IPS-20b (cell line): Measurements from ENCODE around the gene MDK.

Experiments
- H3K27ac ChIP-seq: one replicate; pipeline ENCODE4 v1.5.1; 2013; ENCODE audit warnings: low read length
- H3K27me3 ChIP-seq: 2 replicates; pipeline ENCODE4 v1.6.1; 2013; ENCODE audit warnings: mild to moderate bottlenecking, low read length, inconsistent platforms; ENCODE audit not compliant: insufficient read depth
- H3K36me3 ChIP-seq: 2 replicates; pipeline ENCODE4 v1.6.1; 2013; ENCODE audit warnings: low read depth, mild to moderate bottlenecking, inconsistent platforms, low read length, moderate library complexity; ENCODE audit not compliant: insufficient read depth
- H3K4me1 ChIP-seq: 2 replicates; pipeline ENCODE4 v1.6.1; 2013; ENCODE audit warnings: mild to moderate bottlenecking, control low read depth, inconsistent platforms, low read length, moderate library complexity; ENCODE audit not compliant: insufficient read depth
- H3K4me3 ChIP-seq: 2 replicates; pipeline ENCODE4 v1.5.1; 2013; ENCODE audit warnings: mild to moderate bottlenecking, low read length, inconsistent platforms
- H3K9ac ChIP-seq: 2 replicates; pipeline ENCODE4 v1.6.1; 2013; ENCODE audit warnings: low read depth, mild to moderate bottlenecking, inconsistent platforms, low read length, moderate library complexity
- H3K9me3 ChIP-seq: 2 replicates; pipeline ENCODE4 v1.6.1; 2013; ENCODE audit warnings: mild to moderate bottlenecking, low read depth, low read length, inconsistent platforms; ENCODE audit not compliant: insufficient read depth

MDK gene

GRCh38 chr11:46338988-46339666 lies 42.3 kb upstream of the MDK start:
- Histone ChIP-seq H3K27ac (peak overlapping the region; percentile 92), H3K9me3 (no peaks in the 10 kb centered on the region), H3K27me3 (peaks cover 9% of the 10 kb centered on the region), H3K4me1 (peaks cover 67% of the 10 kb centered on the region), H3K4me3 (peak overlapping the region; percentile 59; the same call in 1 of the 2 replicates), H3K36me3 (no peaks in the 10 kb centered on the region), H3K9ac (peak overlapping the region; percentile 77; the same call in 1 of the 2 replicates)

GRCh38 chr11:46339816-46340215 lies 41.7 kb upstream of the MDK start:
- Histone ChIP-seq H3K9ac (peak overlapping the region; percentile 56; the same call in 1 of the 2 replicates), H3K4me1 (peaks cover 69% of the 10 kb centered on the region), H3K4me3 (peak overlapping the region; percentile 36; the same call in 1 of the 2 replicates), H3K36me3 (no peaks in the 10 kb centered on the region), H3K9me3 (no peaks in the 10 kb centered on the region), H3K27ac (peak overlapping the region; percentile 92), H3K27me3 (peaks cover 2% of the 10 kb centered on the region)

- H3K4me3 ChIP-seq = no peak overlapping the region
- H3K27me3 ChIP-seq = peaks cover 11% of the 10 kb centered on the region; the same call in 1 of the 2 replicates
- H3K27ac ChIP-seq = no peak overlapping the region
- no peaks in the 10 kb centered on the region for H3K9me3 ChIP-seq
- H3K9ac ChIP-seq = no peak overlapping the region
- no peaks in the 10 kb centered on the region for H3K36me3 ChIP-seq
- H3K4me1 ChIP-seq = peaks cover 69% of the 10 kb centered on the region
Measured at GRCh38 chr11:46341454-46341853, 40.0 kb upstream of the MDK start.

GRCh38 chr11:46342239-46342638 lies 39.2 kb upstream of the MDK start:
- Histone ChIP-seq H3K27me3 (peaks cover 17% of the 10 kb centered on the region), H3K4me3 (no peak overlapping the region), H3K36me3 (no peaks in the 10 kb centered on the region), H3K9ac (peak overlapping the region; percentile 33; the same call in 1 of the 2 replicates), H3K4me1 (peaks cover 68% of the 10 kb centered on the region), H3K27ac (no peak overlapping the region), H3K9me3 (no peaks in the 10 kb centered on the region)

- Histone ChIP-seq H3K9me3 (no peaks in the 10 kb centered on the region), H3K27me3 (peaks cover 17% of the 10 kb centered on the region), H3K27ac (no peak overlapping the region), H3K4me3 (no peak overlapping the region), H3K36me3 (no peaks in the 10 kb centered on the region), H3K4me1 (peaks cover 62% of the 10 kb centered on the region), H3K9ac (no peak overlapping the region)
Measured at GRCh38 chr11:46343520-46343919, 37.9 kb upstream of the MDK start.

GRCh38 chr11:46345131-46345597 lies 36.3 kb upstream of the MDK start:
- Histone ChIP-seq H3K27me3 (peaks cover 17% of the 10 kb centered on the region), H3K27ac (no peak overlapping the region), H3K9ac (peak overlapping the region; percentile 13; the same call in 1 of the 2 replicates), H3K4me1 (peaks cover 63% of the 10 kb centered on the region), H3K36me3 (no peaks in the 10 kb centered on the region), H3K9me3 (no peaks in the 10 kb centered on the region), H3K4me3 (no peak overlapping the region)

- Histone ChIP-seq H3K9ac (0 out of 2 replicates have a peak overlapping the region, but pooled peaks have one; percentile 10), H3K27me3 (peaks cover 17% of the 10 kb centered on the region), H3K4me1 (peaks cover 58% of the 10 kb centered on the region), H3K27ac (no peak overlapping the region), H3K36me3 (no peaks in the 10 kb centered on the region), H3K4me3 (no peak overlapping the region), H3K9me3 (no peaks in the 10 kb centered on the region)
Measured at GRCh38 chr11:46345881-46346484, 35.5 kb upstream of the MDK start.

- Histone ChIP-seq H3K4me1 (peaks cover 53% of the 10 kb centered on the region), H3K9me3 (no peaks in the 10 kb centered on the region), H3K27me3 (peaks cover 17% of the 10 kb centered on the region), H3K9ac (peak within 1 kb of the TSS; percentile 77), H3K4me3 (peak within 1 kb of the TSS; percentile 84), H3K27ac (peak within 1 kb of the TSS; percentile 32), H3K36me3 (no peaks in the 10 kb centered on the region)
Measured at GRCh38 chr11:46346886-46347636, 34.4 kb upstream of the MDK start, which contains the start of gene DGKZ. Gene DGKZ (plus strand): TSS chr11:46347463. CDS start chr11:46347660, 197 bp downstream.

- H3K4me1 ChIP-seq = peaks cover 47% of the 10 kb centered on the region
- peak overlapping the region; percentile 84 for H3K4me3 ChIP-seq
- peak overlapping the region; percentile 77 for H3K9ac ChIP-seq
- no peaks in the 10 kb centered on the region for H3K36me3 ChIP-seq
- H3K27me3 ChIP-seq = peaks cover 17% of the 10 kb centered on the region
- peak overlapping the region; percentile 32 for H3K27ac ChIP-seq
- H3K9me3 ChIP-seq = no peaks in the 10 kb centered on the region
Measured at GRCh38 chr11:46347637-46348311, 33.7 kb upstream of the MDK start.

GRCh38 chr11:46348566-46349401 lies 32.7 kb upstream of the MDK start:
- H3K9me3 ChIP-seq = no peaks in the 10 kb centered on the region
- H3K36me3 ChIP-seq = 0 out of 2 replicates have a peak, but pooled peaks cover 5% of the 10 kb centered on the region
- H3K4me3 ChIP-seq = peak overlapping the region; percentile 84
- peak overlapping the region; percentile 77 for H3K9ac ChIP-seq
- H3K27me3 ChIP-seq = peaks cover 17% of the 10 kb centered on the region
- H3K4me1 ChIP-seq = peaks cover 40% of the 10 kb centered on the region
- peak overlapping the region; percentile 32 for H3K27ac ChIP-seq
